Caco-2 (cell line): ENCODE results near the gene PGBD5. TPM values are rescaled to one million over a fixed set of nuclear protein-coding genes. Genes with fewer than 3 reads are reported as not detected.

Experiments
- BruUV-seq: library from RNA; stranded (reverse); fragments of 400-500 nt; replicated peaks from 2 replicates; lab custom pipeline; 2021; lab: Mats Ljungman, UMichigan
- CTCF ChIA-PET: fragments of 300-600 bp; sonication (Branson Sonifier 250); formaldehyde crosslinking; loops from one replicate; lab custom pipeline; 2022; ENCODE audit warnings: antibody characterized with exemption; lab: Charles Lee
- POLR2A ChIA-PET: fragments of 300-600 bp; sonication (Branson Sonifier 250); formaldehyde crosslinking; loops from one replicate; lab custom pipeline; 2022; ENCODE audit warnings: antibody characterized with exemption; lab: Charles Lee
- DNase-seq, 2 experiments: peaks; one replicate each; pipeline versions ENCODE4 v3.0.0 to v3.0.0-alpha.2; 2020 to 2022
- H3K27me3 ChIP-seq: replicated peaks from 2 replicates; pipeline ENCODE4 v1.6.0; 2011; ENCODE audit warnings: low read length; ENCODE audit not compliant: control insufficient read depth, insufficient read depth
- H3K36me3 ChIP-seq: 2 replicates; pipeline ENCODE4 v1.5.1; 2011; ENCODE audit warnings: low read length; ENCODE audit not compliant: control insufficient read depth, insufficient read depth
- H3K4me1 ChIP-seq: fragments of 250-450 bp; sonication (Bioruptor Pico); 2 replicates; pipeline ENCODE4 v1.5.1; 2020; ENCODE audit warnings: mild to moderate bottlenecking
- H3K4me3 ChIP-seq: 2 replicates; pipeline ENCODE4 v1.5.1; 2011; ENCODE audit warnings: low read depth, mild to moderate bottlenecking, control low read depth, low read length
- H3K9me3 ChIP-seq: fragments of 250-450 bp; sonication (Bioruptor Pico); 2 replicates; pipeline ENCODE4 v1.5.1; 2020; ENCODE audit warnings: mild to moderate bottlenecking, moderate library complexity
- H3K27ac Mint-ChIP-seq: one replicate; pipeline ENCODE4 v1.8.0; 2022; ENCODE audit warnings: mixed read lengths; ENCODE audit not compliant: unreplicated experiment
- H3K27me3 Mint-ChIP-seq: one replicate; pipeline ENCODE4 v1.8.0; 2022; ENCODE audit warnings: mixed read lengths; ENCODE audit not compliant: insufficient read depth, unreplicated experiment
- H3K36me3 Mint-ChIP-seq: one replicate; pipeline ENCODE4 v1.8.0; 2022; ENCODE audit warnings: mild to moderate bottlenecking, mixed read lengths; ENCODE audit not compliant: insufficient read depth, unreplicated experiment
- H3K4me1 Mint-ChIP-seq: one replicate; pipeline ENCODE4 v1.8.0; 2022; ENCODE audit warnings: low read depth, mixed read lengths; ENCODE audit not compliant: unreplicated experiment
- H3K4me3 Mint-ChIP-seq: one replicate; pipeline ENCODE4 v1.8.0; 2022; ENCODE audit warnings: mild to moderate bottlenecking, moderate library complexity, mixed read lengths; ENCODE audit not compliant: unreplicated experiment
- H3K9me3 Mint-ChIP-seq: one replicate; pipeline ENCODE4 v1.8.0; 2022; ENCODE audit warnings: mixed read lengths; ENCODE audit not compliant: unreplicated experiment
- CTCF ChIP-seq, 2 experiments: fragments of 200-600 bp in 1 of 2; IDR thresholded peaks; 1 replicate in 1 of 2; 2 replicates in 1 of 2; pipeline versions ENCODE4 v1.5.1 to v1.8.0; 2011 to 2022; ENCODE audit warnings: antibody characterized with exemption in 1 of 2, control low read depth in 1 of 2, inconsistent platforms in 1 of 2, low read depth in 1 of 2, low read length in 1 of 2, mild to moderate bottlenecking in 1 of 2, moderate library complexity in 1 of 2; ENCODE audit not compliant: insufficient read depth in 1 of 2, severe bottlenecking in 1 of 2, unreplicated experiment in 1 of 2
- intact Hi-C: fragments of 100-400 bp; cut with micrococcal nuclease; formaldehyde crosslinking; loops from one replicate; pipeline ENCODE4 v1.10.0; 2022; ENCODE audit not compliant: unreplicated experiment
- total RNA-seq: library from RNA; stranded (reverse); gene quantifications from 2 replicates; pipeline ENCODE4 v1.2.3, GENCODE V29; 2022

The PGBD5 gene
- total RNA-seq, 1 experiment from 2014 or later, result 2.4 TPM

GRCh38 chr1:230265200-230266115 is 160.7 kb downstream of the PGBD5 start:
- BruUV-seq, result no TSS peak
- DNase-seq, result no peak
- H3K27me3 Mint-ChIP-seq, result no peaks in the 10 kb centered on the region
- no peaks in the 10 kb centered on the region for H3K36me3 Mint-ChIP-seq
- Histone ChIP-seq H3K36me3 (peaks cover 6% of the 10 kb centered on the region), H3K4me1 (peaks cover 13% of the 10 kb centered on the region; the same call in 1 of the 2 replicates), H3K4me3 (no peak overlapping the region), H3K27me3 (no peaks in the 10 kb centered on the region), H3K9me3 (no peaks in the 10 kb centered on the region)
- TF ChIP-seq CTCF (IDR thresholded peaks at IDR 0.05; ENCODE audit: insufficient read depth in 1 of 2, low read depth in 1 of 2, low read length in 1 of 2, severe bottlenecking in 1 of 2, unreplicated experiment in 1 of 2), result no peak
- CTCF ChIA-PET, result no interaction called here
- H3K4me1 Mint-ChIP-seq, result peaks cover 16% of the 10 kb centered on the region
- H3K9me3 Mint-ChIP-seq, result no peaks in the 10 kb centered on the region
- H3K4me3 Mint-ChIP-seq, result no peak overlapping the region
- no peak overlapping the region for H3K27ac Mint-ChIP-seq
- intact Hi-C loops, result no loop called here
- POLR2A ChIA-PET, result no interaction called here

Other genes with a start within 250 kb of the PGBD5 start
- gene COG2, start 216.1 kb upstream of the PGBD5 start, total RNA-seq, result 46.9 and 47.9 TPM in 2 replicates